Epithelial cell of esophagus (primary cell): ENCODE results near the gene RELA.

Experiments
- DNase-seq: peaks from one replicate; pipeline ENCODE4 v3.0.0; 2010; ENCODE audit warnings: low read depth
- H3K4me3 ChIP-seq: 2 replicates; pipeline ENCODE4 v1.5.1; 2011; ENCODE audit warnings: mild to moderate bottlenecking, low read length, control low read depth
- TF ChIP-seq, protein P1 (sequence below): IDR thresholded peaks from 2 replicates; pipeline ENCODE4 v1.5.1; 2011; ENCODE audit warnings: low read depth, mild to moderate bottlenecking, low read length, control low read depth, inconsistent platforms; ENCODE audit not compliant: insufficient read depth; ENCODE audit errors: missing control alignments

The RELA gene

DNA sequence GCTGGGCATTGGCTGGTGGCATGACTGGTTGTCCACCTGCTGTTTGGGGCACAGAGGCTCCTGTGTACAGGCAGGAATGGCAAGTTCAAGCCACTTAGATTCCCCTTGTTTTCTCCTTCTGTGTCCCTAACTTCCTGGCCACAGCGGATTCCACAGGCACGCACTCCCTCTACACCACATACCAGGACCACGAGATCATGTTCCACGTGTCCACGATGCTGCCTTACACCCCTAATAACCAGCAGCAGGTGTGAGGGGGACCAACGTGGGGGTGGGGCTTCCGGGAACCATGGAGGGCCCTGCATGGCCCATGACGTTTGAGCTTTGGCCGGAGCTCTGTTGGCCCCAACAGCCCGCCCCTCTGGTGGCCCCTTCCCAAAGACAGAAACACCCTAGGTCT, 17.0 kb downstream of the RELA start:
- DNase-seq: no peak
- TF ChIP-seq, protein P1, sequence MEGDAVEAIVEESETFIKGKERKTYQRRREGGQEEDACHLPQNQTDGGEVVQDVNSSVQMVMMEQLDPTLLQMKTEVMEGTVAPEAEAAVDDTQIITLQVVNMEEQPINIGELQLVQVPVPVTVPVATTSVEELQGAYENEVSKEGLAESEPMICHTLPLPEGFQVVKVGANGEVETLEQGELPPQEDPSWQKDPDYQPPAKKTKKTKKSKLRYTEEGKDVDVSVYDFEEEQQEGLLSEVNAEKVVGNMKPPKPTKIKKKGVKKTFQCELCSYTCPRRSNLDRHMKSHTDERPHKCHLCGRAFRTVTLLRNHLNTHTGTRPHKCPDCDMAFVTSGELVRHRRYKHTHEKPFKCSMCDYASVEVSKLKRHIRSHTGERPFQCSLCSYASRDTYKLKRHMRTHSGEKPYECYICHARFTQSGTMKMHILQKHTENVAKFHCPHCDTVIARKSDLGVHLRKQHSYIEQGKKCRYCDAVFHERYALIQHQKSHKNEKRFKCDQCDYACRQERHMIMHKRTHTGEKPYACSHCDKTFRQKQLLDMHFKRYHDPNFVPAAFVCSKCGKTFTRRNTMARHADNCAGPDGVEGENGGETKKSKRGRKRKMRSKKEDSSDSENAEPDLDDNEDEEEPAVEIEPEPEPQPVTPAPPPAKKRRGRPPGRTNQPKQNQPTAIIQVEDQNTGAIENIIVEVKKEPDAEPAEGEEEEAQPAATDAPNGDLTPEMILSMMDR: no peak
- no peak overlapping the region for H3K4me3 ChIP-seq

DNA sequence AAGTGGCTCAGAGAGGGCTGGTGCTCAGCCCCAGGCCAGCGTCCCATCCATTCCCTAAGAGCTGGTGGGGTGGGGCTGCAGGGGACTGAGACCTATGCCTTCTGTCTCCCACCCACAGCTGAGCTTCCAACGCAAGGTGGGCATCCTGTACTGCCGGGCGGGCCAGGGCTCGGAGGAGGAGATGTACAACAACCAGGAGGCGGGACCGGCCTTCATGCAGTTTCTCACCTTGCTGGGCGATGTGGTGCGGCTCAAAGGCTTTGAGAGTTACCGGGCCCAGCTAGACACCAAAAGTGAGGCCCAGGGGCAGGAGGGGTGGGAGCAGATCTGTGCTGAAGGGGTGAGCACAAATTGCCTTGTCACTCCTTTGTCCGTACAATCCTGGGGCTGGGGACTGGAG, 17.9 kb downstream of the RELA start:
- TF ChIP-seq, protein P1: no peak
- H3K4me3 ChIP-seq: no peak overlapping the region
- no peak for DNase-seq

DNA sequence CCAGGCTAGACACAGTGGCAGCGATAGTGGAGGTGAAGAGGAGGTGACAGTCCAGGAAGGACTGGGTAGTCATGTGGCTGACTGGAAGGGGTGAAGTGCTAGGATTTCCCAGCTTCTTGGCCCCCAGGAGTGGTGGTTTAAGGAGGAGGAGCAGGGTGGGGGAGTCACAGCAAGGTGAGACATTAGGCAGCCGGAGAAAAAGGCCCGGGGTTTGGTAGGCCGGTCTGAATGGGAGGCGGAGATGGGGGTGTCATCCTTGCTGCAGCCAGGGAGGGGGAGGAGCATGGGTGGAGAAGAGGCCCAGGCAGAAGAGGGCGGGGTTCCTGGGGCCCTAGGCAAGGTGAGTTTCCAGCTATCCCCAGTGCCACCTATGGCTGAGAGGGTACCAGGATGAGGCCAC, 18.7 kb downstream of the RELA start:
- peak; percentile 81 for DNase-seq
- TF ChIP-seq, protein P1: no peak
- H3K4me3 ChIP-seq: no peak overlapping the region

DNA sequence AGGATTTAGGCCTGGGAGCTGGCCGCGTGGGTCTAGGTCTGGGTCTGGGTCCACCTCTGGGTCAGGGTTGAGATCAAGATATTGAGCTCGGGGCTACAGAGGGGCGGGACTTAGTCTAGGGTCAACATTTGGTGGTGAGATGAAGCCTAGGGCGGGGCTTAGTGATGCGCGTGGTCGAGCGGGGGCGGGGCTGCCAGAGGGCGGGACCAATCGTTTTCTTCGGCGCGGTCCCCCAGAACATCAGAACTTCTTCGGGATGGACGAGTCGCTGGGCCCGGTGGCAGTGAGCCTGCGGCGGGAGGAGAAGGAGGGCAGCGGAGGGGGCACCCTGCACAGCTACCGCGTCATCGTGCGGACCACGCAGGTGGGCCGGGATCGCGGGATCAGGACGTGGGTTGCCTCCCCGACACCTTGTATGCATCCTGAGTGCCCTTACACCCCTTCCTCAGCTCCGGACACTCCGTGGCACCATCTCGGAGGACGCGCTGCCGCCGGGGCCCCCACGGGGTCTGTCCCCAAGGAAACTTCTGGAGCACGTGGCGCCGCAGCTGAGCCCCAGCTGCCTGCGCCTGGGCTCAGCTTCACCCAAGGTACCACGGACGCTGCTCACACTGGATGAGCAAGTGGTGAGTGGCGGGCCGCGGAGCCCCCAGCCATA, 20.6 kb downstream of the RELA start:
- no peak overlapping the region for H3K4me3 ChIP-seq
- TF ChIP-seq, protein P1: no peak
- DNase-seq: no peak

DNA sequence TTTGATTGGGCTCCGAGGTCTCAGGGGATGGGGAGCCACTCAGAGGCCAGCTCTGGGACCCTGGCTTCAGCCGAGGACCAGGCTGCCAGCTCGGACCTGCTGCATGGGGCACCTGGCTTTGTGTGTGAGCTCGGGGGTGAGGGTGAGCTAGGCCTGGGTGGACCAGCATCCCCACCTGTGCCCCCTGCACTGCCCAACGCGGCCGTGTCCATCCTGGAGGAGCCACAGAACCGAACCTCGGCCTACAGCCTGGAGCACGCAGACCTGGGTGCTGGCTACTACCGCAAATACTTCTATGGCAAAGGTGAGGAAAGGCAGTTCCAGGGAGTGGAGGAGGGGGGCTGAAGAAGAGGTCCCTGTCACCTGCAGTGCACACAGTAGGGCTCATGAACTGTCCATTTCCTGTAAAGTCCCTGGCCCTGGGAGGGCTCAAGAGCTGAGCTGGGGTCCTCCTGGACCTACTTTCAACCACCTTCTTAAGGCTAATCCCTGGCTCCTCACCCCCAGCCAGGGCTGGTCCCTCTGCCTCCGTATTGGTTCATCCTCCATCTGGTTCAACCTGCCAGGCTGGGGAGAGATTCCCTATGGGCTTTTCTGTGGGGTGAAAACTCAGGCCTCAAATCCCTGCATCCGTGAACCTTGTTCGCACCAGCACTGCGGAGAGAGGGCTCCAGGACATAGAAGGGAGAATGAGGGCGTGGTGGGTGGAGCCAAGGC, 21.3 kb downstream of the RELA start:
- no peak overlapping the region for H3K4me3 ChIP-seq
- no peak for DNase-seq
- TF ChIP-seq, protein P1: no peak

DNA sequence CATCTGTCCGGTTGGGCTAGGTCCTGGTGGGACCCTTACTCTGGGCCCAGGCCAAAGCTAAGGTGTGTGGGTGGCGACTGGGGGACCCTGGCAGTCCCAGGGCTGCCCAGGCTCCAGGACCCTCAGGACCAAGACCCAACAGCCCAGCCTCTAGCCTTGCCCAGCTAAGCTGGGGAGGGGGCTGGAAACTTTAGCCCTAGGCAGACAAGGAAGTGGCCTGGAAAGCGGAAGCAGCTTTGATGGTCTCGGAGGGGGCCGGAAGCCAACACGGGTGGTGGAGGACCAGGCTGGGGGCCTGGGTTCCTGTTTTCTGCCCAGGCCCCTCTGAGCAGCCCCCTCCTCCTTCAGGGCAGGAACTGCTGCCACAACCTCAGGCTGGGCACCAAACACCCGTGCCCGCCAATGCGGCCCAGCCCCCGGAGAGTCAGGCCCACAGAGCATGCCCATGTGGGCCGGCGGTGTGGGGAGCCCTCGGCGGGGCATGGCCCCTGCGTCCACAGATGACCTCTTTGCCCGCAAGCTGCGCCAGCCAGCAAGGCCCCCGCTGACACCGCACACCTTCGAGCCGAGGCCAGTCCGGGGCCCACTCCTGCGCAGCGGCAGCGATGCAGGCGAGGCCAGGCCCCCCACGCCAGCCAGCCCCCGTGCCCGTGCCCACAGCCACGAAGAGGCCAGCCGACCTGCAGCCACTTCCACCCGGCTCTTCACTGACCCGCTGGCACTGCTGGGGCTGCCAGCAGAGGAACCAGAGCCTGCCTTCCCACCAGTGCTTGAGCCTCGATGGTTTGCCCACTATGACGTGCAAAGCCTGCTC, 22.0 kb downstream of the RELA start:
- H3K4me3 ChIP-seq: no peak overlapping the region
- TF ChIP-seq, protein P1: no peak
- DNase-seq: no peak
